Peyer's patch (tissue), 4 donors: ENCODE data around the gene TBC1D9B.

Experiments used
- CTCF ChIP-seq, 6 experiments: fragments of 450-650 bp in 4 of 6; fragments of 200-600 bp in 2 of 6; sonication (generic) in 1 of 6; IDR thresholded peaks; one replicate each; pipeline ENCODE4 v1.5.1; 2017 to 2019; ENCODE audit warnings: antibody characterized with exemption in 6 of 6, mild to moderate bottlenecking in 3 of 6, moderate library complexity in 1 of 6
- POLR2A ChIP-seq, 2 donors: fragments of 450-650 bp; IDR thresholded peaks; one replicate each; pipeline ENCODE4 v1.5.1; 2017; ENCODE audit warnings: antibody characterized with exemption in 2 of 2, mild to moderate bottlenecking in 2 of 2, moderate library complexity in 2 of 2

- TF ChIP-seq CTCF (IDR thresholded peaks at IDR 0.05) (no peak), POLR2A (IDR thresholded peaks at IDR 0.05) (no peak)
These were observed 77.8 kb downstream of the TBC1D9B start for GRCh38 chr5:179829732-179830435.
